Stimulated activated CD4-positive, alpha-beta T cell treated with anti-CD3 and anti-CD28 coated beads, Interleukin-15, amount 100 ng/mL, for 24 hours (primary cell): ENCODE data around the gene MYO9B.
"Not testable (repeated sequence)": the region's sequence is repeated elsewhere in the genome, so short reads cannot be mapped to it uniquely, and the experiment has no call there.

Experiments used
- DNase-seq: peaks from one replicate; pipeline ENCODE4 v3.0.0-alpha.2; 2020

The MYO9B gene

DNA sequence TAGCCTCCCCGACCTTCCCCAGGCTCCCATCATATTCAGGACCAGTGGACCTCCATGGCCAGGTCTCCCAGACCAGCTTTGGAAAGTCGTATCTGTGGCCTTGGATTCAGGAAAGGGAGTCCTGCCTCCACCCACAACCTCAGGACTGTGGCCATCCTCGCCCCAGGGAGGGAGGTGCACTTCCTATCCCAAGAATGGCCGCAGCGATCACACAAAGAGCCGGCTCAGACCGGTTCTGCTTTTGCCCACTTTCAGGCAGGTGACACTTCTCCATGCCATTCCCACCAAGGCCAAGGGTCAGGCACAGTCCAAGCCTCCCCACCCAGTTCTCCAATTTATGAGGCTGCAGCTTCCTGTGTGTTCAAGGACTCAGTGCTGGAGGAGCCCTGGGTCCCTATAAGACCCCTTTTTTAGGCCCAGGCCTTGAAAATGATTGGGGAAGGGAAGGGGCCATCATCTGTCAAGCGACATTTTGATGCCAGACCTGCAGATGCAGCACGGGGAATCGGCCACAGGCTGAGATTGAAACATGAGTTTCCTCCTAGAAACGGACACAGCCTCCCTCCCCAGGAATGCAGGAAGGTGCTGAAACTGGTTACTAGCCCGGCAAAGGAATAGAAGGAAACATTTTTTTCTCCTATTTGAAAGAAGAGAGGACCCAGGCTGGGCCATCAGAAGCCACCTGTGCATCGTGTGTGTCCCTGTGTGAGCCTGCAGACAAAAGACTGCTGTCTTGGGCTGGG lies 74.0 kb downstream of the MYO9B start:
- DNase-seq = no peak

DNA sequence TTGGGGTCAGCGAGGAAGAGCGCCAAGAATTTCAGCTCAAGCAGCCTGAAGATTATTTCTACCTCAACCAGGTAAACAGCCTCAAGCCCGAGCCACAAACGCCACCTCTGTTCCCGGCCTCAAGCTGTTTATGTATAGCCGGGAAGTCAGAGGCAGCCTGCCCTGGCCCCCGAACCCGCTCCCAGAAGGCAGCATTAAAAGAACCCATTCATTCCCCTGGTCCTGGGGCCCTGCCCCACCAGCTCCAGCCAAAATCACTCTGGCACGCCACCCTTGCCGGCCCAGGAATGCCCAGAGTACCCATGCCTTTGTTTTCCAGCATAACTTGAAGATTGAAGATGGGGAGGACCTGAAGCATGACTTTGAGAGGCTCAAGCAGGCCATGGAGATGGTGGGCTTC lies 78.4 kb downstream of the MYO9B start:
- DNase-seq = no peak

DNA sequence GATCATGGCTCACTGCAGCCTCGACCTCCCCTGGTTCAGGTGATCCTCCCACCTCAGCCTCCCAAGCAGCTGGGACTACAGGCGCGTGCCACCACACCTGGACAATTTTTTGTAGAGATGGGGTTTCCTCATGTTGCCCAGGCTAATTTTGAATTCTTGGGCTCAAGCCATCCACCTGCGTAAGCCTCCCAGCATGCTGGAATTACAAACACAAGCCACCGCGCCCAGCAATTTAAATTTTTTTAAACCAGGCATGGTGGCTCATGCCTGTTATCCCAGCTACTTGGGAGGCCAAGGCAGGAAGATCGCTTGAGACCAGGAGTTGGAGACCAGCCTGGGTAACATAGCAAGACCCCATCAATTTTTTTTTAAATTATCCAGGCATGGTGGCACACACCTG lies 79.7 kb downstream of the MYO9B start:
- no peak for DNase-seq

DNA sequence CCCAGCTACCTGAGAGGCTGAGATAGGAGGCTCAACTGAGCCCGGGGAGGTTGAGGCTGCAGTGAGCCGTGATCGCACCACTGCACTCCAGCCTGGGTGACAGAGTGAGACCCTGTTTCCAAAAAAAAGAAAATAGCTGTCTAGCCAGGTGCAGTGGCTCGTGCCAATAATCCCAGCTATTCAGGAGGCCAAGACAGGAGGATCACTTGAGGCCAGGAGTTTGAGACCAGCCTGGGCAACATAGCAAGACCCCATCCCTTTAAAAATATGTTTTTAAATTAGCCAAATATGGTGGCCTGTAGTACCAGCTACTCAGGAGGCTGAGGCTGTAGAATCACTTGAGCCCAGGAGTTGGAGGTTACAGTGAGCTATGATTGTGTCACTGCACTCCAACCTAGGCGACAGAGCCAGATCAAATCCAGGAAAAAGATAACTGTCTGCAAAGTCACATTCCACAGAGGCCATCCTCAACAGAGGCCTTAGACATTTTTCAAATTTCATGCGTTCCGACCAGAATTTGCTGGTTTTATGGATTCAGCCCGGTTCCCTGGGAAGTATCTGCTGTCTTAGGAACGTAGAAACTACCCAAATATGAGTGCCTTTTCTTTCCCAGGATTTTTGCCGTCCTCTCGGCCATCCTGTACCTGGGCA lies 80.8 kb downstream of the MYO9B start:
- DNase-seq = no peak

DNA sequence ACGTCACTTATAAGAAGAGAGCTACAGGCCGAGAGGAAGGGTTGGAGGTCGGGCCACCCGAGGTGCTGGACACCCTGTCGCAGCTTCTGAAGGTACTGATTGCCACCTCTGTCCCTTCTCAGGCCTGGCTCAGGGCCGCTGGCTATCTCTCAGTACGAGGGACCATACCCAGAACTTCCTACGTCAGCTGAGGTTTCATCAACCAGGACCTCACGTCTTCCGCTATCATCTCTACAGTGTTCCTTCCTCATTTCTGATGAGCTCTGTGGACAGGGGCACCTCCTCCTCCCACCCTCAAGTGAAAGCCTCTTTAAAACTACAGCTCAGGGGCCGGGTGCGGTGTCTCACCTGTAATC lies 81.3 kb downstream of the MYO9B start:
- DNase-seq = no peak

DNA sequence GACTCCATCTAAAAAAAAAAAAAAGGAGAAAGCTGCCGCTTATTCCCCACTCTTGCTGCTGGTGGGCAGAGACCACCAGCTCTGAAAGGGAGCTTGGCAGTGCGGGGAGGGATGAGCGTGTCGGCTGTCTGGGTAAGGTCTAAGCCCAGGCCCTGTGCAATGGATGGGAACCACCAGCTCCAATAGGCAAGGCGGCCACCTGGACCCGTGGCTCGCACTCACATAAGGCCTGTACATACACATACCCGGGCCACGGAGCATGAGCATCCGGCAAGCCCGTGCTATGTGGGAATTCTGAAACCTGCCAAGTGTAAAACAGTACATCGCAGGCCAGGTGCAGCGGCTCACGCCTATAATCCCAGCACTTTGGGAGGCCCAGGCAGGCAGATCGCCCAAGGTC lies 83.0 kb downstream of the MYO9B start:
- no peak for DNase-seq

DNA sequence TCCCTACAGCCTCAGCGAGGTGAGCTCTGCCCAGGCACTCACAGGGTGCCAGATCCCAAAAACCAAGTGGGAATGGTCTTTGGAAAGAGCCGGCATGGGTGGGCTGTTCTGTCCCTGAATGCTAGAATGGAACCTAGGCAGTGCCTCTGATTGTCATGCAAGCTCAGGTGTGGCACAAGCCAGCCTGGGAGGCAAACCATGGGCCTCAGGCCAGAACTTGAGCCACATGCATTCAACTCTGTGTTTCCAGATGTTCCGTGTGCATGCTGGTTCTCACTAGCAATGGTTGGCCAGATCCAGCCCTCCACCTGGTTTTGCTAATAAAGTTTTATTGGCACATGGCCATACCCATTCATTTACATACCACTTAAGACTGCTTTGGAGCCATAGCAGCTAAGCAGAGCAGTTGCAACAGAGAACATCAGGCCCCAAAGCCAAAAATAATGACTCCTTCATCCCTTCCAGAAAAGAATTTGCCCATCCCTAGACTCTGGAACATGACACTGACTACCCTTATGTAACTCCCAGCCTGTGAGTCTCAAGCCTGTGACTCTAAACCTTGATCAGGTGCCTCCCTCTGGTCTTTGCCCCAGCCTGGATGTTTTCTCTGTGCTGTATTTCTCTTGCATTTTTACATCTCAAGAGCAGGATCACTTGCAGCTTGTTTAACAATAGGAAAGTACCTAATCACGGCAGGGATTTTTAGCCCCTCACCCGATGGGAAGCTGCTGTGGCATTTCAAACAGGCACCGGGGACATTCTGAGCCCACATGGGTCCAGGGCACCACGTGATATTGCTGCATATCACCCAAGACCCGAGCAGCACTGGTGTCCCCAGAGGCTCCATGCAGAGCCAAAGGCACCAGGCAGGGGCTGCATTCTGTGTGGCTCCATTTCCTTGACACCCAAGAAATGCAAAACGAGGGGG lies 84.2 kb downstream of the MYO9B start:
- DNase-seq = no peak

DNA sequence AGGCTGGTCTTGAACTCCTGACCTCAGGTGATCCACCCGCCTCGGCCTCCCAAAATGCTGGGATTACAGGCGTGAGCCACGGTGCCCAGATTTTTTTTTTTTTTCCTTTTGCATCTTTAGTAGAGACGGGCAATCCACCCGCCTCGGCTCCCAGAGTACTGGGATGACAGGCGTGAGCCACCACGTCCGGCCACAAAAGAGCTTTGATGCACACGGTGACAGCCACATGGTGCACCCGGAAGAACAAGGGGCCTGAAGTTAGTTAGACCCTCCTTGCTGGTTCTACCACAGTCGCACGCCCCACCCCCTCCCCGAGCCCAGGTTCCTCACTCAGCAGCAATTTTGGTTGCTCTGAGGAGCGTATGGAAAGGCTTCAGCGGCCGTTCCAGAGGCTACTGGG lies 85.3 kb downstream of the MYO9B start:
- no peak for DNase-seq

DNA sequence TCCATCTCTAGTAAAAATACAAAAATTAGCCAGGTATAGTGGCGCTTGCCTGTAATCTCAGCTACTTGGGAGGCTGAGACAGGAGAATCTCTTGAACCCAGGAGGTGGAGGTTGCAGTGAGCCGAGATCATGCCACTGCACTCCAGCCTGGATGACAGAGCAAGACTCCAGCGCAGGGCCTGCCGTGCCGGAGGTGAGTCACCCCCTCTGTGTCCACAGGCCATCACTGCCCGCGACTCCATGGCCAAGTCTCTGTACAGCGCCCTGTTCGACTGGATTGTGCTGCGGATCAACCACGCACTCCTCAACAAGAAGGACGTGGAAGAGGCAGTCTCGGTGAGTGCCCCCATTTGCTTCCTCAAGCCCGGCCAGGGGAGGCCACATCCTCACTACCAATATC lies 86.6 kb downstream of the MYO9B start:
- DNase-seq = not testable (repeated sequence)

DNA sequence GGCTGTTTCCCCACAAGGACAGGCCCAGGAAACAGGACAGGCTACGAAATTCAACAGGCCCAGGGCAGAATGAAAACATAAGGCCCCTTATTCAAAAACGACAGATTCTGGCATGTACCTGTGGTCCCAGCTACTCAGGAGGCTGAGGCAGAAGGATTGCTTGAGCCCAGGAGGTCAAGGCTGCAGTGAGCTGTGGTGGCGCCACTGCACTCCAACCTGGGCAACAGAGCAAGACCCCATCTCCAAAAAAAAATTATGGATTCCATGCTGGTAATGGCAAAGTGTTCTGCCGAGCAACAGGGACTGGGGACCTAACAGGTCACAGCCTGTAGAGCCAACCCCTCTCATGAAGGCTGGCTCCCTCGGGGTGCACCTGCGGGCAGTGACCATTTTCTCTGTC lies 87.0 kb downstream of the MYO9B start:
- DNase-seq = no peak

DNA sequence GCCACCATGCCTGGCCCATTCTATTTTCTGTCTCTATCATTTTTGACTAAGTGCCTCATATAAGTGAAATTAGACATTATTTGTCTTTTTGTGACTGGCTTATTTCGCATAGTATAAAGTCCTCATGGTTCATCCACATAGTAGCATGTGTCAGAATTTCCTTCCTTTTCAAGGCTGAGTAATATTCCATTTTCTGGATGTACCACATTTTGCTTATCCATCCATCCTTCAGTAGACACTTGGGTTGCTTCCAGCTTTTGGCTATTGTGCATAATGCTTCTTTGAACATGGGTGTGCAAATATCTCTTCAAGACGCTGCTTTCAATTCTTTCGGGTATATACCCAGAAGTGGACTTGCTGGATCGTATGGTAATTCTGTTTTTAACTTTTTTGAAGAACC lies 88.1 kb downstream of the MYO9B start:
- DNase-seq = no peak

DNA sequence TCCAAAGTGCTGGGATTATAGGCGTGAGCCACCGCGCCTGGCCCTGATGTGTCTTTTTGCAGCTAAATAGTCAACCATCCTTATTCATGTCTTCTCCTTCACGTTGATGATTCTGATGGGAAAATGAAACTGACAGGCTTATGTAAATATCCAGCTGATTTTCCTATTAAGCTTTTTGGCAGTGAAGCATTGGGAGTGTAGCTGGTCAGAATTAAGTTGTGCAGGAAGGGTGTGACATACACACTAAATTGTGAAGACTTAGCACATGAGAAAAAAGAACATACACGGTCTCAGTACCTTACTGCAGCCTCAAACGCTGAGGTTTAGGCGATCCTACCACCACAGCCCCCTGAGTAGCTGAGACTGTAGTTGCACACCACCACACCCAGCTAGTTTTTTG lies 89.1 kb downstream of the MYO9B start:
- no peak for DNase-seq

DNA sequence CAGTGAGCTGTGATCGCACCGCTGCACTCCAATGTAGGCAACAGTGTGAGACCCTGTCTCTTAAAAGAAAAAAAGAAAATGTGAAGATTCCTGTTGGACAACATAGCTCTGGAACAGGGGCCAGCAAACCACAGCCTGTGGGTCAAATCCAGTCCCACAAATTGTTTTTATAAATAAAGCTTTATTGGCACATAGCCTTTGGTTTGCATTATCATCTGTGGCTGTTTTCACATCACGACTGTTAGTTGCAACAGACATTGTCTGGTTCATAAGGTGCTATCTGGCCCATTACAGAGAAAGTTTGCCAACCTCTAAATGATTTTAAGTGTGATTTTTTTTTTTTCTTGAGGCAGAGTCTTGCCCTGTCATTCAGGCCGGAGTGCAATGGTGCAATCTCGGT lies 90.1 kb downstream of the MYO9B start:
- no peak for DNase-seq

DNA sequence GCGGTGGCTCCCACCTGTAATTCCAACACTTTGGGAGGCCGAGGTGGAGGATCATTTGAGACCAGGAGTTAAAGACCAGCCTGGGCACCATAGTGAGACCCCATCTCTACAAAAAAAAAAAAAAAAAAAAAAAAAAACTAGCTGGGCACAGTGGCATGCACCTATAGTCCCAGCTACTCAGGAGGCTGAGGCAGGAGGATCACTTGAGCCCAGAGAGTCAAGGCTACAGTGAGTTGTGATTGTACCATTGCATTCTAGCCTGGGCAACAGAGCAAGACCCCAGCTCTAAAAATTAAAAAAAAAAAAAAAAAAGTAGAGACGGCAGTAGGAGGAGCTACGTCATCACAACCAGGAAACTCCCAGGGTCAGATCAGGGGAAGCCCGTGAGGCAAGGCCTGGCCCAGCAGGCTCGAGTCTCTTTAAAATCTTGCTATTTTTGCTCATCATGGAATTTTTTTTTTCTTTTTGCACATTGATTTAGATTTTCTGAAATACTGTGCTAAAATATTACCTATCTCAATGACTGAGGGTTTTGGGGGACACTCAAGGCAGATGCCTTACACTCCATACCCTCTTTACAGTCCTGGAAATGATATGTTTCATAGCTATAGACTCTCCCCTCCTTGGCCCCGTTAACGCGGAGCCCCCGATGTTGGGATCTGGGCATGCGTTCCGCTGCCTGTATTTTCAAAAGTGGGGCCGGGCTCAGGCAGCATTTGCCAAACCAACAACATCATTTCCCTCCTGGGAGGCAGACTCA lies 95.1 kb downstream of the MYO9B start:
- DNase-seq = peak; percentile 24

DNA sequence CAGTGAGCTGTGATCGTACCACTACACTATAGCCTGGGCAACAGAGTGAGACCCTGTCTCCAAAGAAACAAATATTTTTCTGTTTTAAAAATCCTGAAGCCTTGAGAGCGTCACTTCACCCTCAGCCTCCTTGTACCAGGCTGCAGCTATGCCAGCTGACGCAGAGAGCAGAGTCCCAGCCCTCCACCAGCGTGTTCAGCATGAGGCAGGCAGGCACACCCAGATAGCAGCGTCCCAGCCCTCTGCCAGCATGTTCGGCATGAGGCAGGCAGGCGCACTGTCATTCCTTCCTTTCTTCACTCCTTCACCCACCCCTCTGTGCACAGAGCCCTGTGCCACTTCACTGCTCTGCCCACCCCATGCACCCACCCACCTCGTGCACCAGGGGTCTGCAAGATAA lies 96.3 kb downstream of the MYO9B start:
- no peak for DNase-seq

DNA sequence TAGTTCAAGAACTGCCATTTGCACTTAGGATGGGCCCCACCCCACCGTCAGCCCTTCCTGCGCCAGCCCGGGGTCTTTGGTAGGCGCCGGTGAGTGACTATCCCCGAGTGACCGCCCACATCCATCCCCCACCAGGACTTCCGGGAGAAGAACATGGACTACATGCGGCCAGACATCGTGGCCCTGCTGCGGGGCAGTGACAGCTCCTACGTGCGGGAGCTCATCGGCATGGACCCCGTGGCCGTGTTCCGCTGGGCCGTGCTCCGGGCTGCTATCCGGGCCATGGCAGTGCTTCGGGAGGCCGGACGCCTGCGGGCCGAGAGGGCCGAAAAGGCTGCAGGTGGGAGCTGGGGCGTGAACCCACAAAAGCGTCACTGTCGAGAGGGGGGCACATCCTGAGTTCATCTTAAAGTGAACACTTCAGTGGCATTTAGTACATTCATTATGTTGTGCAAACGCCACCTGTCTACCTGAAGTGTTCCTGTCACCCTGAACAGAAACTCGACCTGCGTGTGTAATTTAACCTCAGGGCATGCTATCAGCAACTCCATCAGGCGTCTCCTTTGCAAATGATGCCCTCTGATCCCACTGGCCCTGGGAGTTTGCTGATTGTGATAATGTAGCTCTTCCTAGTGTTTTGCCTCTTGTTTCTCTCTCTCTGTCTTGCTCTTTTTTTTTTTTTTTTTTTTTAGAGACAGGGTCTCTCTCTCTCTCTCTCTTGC lies 97.2 kb downstream of the MYO9B start:
- DNase-seq = no peak

DNA sequence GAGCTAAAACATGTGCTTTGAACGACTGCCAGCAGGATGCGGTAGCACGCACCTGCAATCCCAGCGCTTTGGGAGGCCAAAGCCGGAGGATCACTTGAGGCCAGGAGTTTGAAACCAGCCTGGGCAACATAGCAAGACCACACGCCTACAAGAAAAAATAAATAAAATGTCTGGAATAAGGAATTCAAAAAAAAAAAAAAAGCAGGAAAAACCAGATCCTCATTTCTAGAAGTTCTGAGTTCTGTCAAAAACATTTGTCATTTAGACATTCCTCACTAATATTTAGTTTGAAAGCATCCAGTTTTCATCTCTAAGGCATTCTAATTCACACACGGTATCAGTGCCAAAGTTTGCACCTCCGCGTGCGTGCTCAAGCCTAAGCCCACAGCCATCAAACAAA lies 102.7 kb downstream of the MYO9B start:
- DNase-seq = no peak

DNA sequence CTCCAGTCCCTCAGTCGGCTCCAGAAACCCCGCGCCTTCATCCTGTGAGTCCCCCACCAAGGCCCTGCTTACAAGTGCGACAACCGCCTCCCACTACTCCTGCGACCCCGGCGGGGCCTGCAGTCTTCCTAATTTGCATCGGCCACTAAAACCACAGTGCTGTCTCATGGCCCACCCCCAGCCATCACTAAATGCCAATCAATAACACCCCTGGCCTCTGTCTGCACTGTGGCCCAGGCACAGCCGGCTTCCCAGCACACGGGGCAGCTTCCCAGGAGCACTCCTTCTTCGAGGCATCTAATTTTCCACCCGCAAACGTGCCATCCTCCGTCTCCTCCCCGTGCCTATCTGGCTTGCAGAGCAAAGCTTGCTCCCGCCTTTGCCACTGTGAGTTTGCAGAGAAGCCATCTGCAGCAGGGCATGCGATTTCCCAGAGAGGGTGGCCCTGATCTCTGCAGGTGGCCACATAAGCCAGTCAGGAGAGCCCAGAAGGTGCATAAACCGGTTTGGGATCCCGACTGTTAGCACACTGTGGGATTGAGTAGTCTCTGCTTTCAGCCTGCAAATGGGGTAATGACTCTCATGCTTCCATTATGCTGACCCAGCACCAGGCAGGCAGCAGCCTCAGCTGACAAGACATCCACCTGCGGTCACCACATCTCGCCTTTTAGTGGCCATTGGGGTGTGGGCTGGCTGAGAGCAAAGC lies 105.6 kb downstream of the MYO9B start:
- DNase-seq = no peak

DNA sequence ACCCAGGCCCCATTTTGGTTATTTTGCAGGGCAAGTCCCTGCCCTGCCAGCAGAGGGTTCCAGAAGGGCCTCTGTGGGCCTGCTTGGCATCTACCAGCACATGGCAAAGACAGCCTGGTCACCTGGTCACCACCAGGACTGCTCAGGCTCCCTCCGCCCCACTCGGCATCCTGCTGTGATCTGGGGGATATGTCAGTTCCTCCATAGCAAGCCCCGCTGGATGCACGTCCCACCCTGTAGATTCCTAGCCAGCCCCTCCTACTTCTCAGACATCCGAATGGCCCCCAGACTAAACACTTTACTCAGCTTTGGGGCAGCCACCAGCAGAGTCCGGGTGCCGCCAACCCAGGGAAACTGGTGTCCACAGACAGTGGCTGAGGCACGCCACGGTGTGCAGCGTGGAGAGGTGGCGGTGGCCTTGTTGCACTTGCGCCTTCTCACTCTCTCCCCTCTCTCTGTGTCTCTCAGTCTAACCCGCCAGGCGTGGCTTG lies 107.7 kb downstream of the MYO9B start:
- DNase-seq = peak; percentile 32

DNA sequence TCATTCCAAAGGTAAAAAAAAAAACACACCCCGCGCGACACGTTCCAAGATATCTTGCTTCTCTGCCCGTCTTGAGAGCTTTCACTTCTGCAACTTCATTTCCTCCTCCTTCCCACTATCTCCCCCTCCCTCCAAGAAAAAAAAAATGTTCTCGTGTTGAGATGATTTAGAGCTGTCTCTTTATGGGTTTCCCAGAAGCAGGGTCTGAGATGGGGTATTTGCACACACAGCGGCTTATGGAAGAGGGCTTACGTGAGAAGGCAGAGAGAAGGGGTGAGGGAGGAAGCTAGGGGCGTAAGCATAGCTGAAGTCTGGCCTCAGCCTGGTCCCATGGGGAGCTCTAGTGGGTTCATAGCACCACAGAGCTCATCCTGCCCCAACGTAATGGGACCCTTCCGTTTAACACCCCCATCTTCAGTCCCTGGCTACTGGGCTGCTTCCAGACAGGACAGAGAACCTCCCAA lies 108.3 kb downstream of the MYO9B start:
- peak; percentile 28 for DNase-seq

DNA sequence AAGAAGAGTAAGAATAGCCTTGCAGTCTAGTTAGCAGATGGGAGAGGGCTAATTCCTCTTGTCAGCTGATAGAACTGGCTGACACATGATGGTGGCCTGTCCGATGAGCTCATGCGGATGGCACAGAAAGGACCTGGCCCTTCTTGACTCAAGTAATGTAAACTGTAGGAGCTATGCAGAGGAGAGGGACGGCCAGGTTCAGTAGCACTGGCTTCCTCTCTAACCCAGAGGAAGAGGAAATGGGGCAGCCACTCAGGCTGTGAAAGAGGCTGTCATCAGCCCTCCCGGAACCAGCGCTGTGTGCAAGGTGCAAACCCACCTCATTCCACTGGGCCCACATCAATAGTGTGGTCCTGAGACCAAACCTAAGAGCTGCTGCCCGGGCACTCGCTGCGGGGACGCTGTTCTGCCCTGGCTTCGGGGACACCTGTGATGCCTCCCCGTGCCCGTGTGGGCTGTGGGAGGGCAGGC lies 108.8 kb downstream of the MYO9B start:
- DNase-seq = peak; percentile 48
